Activated CD8-positive, alpha-beta T cell treated with anti-CD3 and anti-CD28 coated beads for 36 hours (primary cell): ENCODE measurements around the gene FMR1NB. TPM values are rescaled to one million over a fixed set of nuclear protein-coding genes. Genes with fewer than 3 reads are reported as not detected.

ENCODE experiments used
- ATAC-seq: fragments of 200-7000 bp; cut with Tn5 transposase; one replicate; pipeline ENCODE4 v1.10.0; 2021; ENCODE audit warnings: mild to moderate bottlenecking, moderate library complexity
- CTCF ChIA-PET: fragments of 350-600 bp; sonication (Branson Sonifier 250); formaldehyde crosslinking; loops from one replicate; lab custom pipeline; 2021; ENCODE audit warnings: antibody characterized with exemption; lab: Charles Lee
- POLR2A ChIA-PET: fragments of 350-600 bp; sonication (Branson Sonifier 250); formaldehyde crosslinking; loops from one replicate; lab custom pipeline; 2021; ENCODE audit warnings: antibody characterized with exemption; lab: Charles Lee
- DNase-seq: peaks from one replicate; pipeline ENCODE4 v3.0.0-alpha.2; 2020
- H3K27ac Mint-ChIP-seq: one replicate; pipeline ENCODE4 v1.8.0; 2021; ENCODE audit warnings: mild to moderate bottlenecking, mixed read lengths
- H3K27me3 Mint-ChIP-seq: one replicate; pipeline ENCODE4 v1.8.0; 2021; ENCODE audit warnings: mixed read lengths
- H3K36me3 Mint-ChIP-seq: one replicate; pipeline ENCODE4 v1.8.0; 2021; ENCODE audit warnings: low read depth, mixed read lengths
- H3K4me1 Mint-ChIP-seq: one replicate; pipeline ENCODE4 v1.8.0; 2021; ENCODE audit warnings: low read depth, mixed read lengths
- H3K4me3 Mint-ChIP-seq: one replicate; pipeline ENCODE4 v1.8.0; 2021; ENCODE audit warnings: mild to moderate bottlenecking, moderate library complexity, mixed read lengths
- H3K9me3 Mint-ChIP-seq: one replicate; pipeline ENCODE4 v1.8.0; 2021; ENCODE audit warnings: mixed read lengths
- intact Hi-C: fragments of 100-400 bp; cut with micrococcal nuclease; formaldehyde crosslinking; loops from one replicate; pipeline ENCODE4 v1.10.0; 2022
- total RNA-seq, 2 experiments: library from RNA; stranded (reverse); gene quantifications; one replicate each; pipeline ENCODE4 v1.2.3, GENCODE V29; 2021
- TF ChIP-seq, protein P1 (sequence below): fragments of 200-600 bp; IDR thresholded peaks from one replicate; pipeline ENCODE4 v1.8.0; 2022; ENCODE audit warnings: antibody characterized with exemption, mild to moderate bottlenecking

FMR1NB gene
- total RNA-seq, 2 experiments from 2014 or later, result not detected

DNA sequence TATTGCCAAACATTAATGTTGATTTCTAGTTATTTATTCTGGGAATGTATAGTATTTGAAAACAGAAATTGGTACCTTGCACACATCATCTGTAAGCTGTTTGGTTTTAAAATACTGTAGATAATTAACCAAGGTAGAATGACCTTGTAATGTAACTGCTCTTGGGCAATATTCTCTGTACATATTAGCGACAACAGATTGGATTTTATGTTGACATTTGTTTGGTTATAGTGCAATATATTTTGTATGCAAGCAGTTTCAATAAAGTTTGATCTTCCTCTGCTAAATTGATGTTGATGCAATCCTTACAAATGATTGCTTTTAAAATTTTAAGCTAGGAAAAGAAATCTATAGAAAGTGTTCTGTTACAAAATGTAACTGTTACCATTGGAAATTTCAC is 30.8 kb upstream of the FMR1NB start:
- CTCF ChIA-PET, result no interaction called here
- H3K4me3 Mint-ChIP-seq, result no peak overlapping the region
- ATAC-seq (no peak), DNase-seq (no peak)
- peaks cover 9% of the 10 kb centered on the region for H3K36me3 Mint-ChIP-seq
- TF ChIP-seq, protein P1, sequence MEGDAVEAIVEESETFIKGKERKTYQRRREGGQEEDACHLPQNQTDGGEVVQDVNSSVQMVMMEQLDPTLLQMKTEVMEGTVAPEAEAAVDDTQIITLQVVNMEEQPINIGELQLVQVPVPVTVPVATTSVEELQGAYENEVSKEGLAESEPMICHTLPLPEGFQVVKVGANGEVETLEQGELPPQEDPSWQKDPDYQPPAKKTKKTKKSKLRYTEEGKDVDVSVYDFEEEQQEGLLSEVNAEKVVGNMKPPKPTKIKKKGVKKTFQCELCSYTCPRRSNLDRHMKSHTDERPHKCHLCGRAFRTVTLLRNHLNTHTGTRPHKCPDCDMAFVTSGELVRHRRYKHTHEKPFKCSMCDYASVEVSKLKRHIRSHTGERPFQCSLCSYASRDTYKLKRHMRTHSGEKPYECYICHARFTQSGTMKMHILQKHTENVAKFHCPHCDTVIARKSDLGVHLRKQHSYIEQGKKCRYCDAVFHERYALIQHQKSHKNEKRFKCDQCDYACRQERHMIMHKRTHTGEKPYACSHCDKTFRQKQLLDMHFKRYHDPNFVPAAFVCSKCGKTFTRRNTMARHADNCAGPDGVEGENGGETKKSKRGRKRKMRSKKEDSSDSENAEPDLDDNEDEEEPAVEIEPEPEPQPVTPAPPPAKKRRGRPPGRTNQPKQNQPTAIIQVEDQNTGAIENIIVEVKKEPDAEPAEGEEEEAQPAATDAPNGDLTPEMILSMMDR, result no peak
- intact Hi-C loops, result no loop called here
- H3K4me1 Mint-ChIP-seq, result no peaks in the 10 kb centered on the region
- no peaks in the 10 kb centered on the region for H3K9me3 Mint-ChIP-seq
- H3K27ac Mint-ChIP-seq, result no peak overlapping the region
- POLR2A ChIA-PET, result no interaction called here
- no peaks in the 10 kb centered on the region for H3K27me3 Mint-ChIP-seq

DNA sequence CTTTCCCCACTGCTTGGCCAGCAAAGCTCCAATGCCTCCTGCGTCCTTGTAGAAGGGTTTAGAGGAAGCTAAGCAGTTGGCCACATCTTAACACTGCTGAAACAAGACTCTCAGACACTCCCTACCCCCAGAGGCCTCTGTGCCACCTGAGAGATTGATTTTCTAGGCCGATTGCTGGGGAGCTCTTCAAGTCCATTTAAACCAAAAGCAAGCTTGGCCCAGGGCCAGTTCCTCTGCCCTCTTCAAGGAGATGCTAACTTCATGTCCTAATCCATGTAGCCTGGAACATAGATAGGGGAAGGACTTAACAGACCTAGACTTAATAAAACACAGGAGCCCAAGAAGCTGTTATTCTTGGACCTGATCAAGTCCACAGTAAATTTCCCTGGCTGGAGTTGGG is 27.2 kb upstream of the FMR1NB start:
- ATAC-seq (no peak), DNase-seq (no peak)
- TF ChIP-seq, protein P1, result no peak
- POLR2A ChIA-PET, result no interaction called here
- H3K27me3 Mint-ChIP-seq, result no peaks in the 10 kb centered on the region
- intact Hi-C loops, result no loop called here
- no peaks in the 10 kb centered on the region for H3K4me1 Mint-ChIP-seq
- no peak overlapping the region for H3K27ac Mint-ChIP-seq
- H3K36me3 Mint-ChIP-seq, result peaks cover 8% of the 10 kb centered on the region
- no peaks in the 10 kb centered on the region for H3K9me3 Mint-ChIP-seq
- CTCF ChIA-PET, result no interaction called here
- H3K4me3 Mint-ChIP-seq, result no peak overlapping the region

DNA sequence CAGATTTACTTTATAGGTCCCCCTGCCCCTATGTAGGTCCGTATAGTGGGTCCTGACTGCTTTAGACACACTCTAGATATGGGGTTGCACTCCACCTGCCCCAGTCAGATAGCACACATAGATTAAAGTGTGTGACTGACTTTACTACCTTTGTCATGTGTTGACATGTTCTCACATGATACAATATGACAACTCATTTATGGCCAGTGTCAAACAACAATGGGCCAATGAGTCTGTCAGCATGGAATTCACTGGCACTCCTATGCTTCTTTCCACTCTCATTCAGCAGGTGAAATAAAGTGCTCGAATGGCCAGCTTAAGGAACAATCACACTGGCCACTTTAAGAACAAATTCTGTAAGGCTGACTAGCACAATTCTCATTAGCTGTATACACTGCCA is 23.8 kb upstream of the FMR1NB start:
- ATAC-seq, result no peak

GRCh38 chrX:147958291-147958690 is 22.8 kb upstream of the FMR1NB start:
- no peak for DNase-seq
- peaks cover 3% of the 10 kb centered on the region for H3K27me3 Mint-ChIP-seq
- TF ChIP-seq, protein P1, result no peak
- ChIA-PET POLR2A (no interaction called here), CTCF (no interaction called here)
- intact Hi-C loops, result no loop called here
- no peak for ATAC-seq
- H3K9me3 Mint-ChIP-seq, result no peaks in the 10 kb centered on the region
- H3K4me1 Mint-ChIP-seq, result no peaks in the 10 kb centered on the region
- H3K36me3 Mint-ChIP-seq, result no peaks in the 10 kb centered on the region
- H3K4me3 Mint-ChIP-seq, result no peak overlapping the region
- H3K27ac Mint-ChIP-seq, result no peak overlapping the region

More for the DNA sequence above, 23.8 kb upstream of the FMR1NB start:
- H3K27me3 Mint-ChIP-seq, result peaks cover 1% of the 10 kb centered on the region
- no peak for DNase-seq
- H3K27ac Mint-ChIP-seq, result no peak overlapping the region
- H3K36me3 Mint-ChIP-seq, result no peaks in the 10 kb centered on the region
- no peaks in the 10 kb centered on the region for H3K4me1 Mint-ChIP-seq
- H3K9me3 Mint-ChIP-seq, result no peaks in the 10 kb centered on the region
- TF ChIP-seq, protein P1, result no peak
- H3K4me3 Mint-ChIP-seq, result no peak overlapping the region
- CTCF ChIA-PET, result no interaction called here
- intact Hi-C loops, result no loop called here
- POLR2A ChIA-PET, result no interaction called here

GRCh38 chrX:147960722-147961121 is 20.4 kb upstream of the FMR1NB start:
- ATAC-seq (no peak), DNase-seq (no peak)
- Mint-ChIP-seq H3K9me3 (no peaks in the 10 kb centered on the region), H3K4me1 (no peaks in the 10 kb centered on the region), H3K36me3 (no peaks in the 10 kb centered on the region), H3K27ac (no peak overlapping the region), H3K4me3 (no peak overlapping the region), H3K27me3 (peaks cover 8% of the 10 kb centered on the region)
- POLR2A ChIA-PET, result no interaction called here
- CTCF ChIA-PET, result no interaction called here
- TF ChIP-seq, protein P1, result no peak
- intact Hi-C loops, result no loop called here
